Psoas muscle (tissue), 8 donors: ENCODE measurements around the gene SMIM28. TPM values are rescaled to one million over a fixed set of nuclear protein-coding genes. Genes with fewer than 3 reads are reported as not detected.

Experiments used
- ATAC-seq, 4 donors: fragments of 200-7000 bp; cut with Tn5 transposase; one replicate each; pipeline ENCODE4 v1.9.1; 2020; ENCODE audit warnings: moderate library complexity in 3 of 4, mild to moderate bottlenecking in 2 of 4
- DNase-seq, 2 donors: peaks; one replicate each; pipeline ENCODE4 v3.0.0-alpha.2; 2020
- H3K27ac ChIP-seq: fragments of 200-600 bp; one replicate; pipeline ENCODE4 v1.8.0; 2022
- H3K27me3 ChIP-seq, 3 donors: fragments of 200-600 bp in 1 of 3; one replicate each; pipeline versions ENCODE4 v1.6.1 to v1.8.0; 2013 to 2022; ENCODE audit warnings: low read length in 2 of 3, mild to moderate bottlenecking in 2 of 3, moderate library complexity in 1 of 3; ENCODE audit not compliant: insufficient read depth in 3 of 3
- H3K36me3 ChIP-seq, 2 donors: fragments of 200-600 bp in 1 of 2; one replicate each; pipeline versions ENCODE4 v1.6.1 to v1.8.0; 2013 to 2022; ENCODE audit warnings: low read depth in 1 of 2, mild to moderate bottlenecking in 1 of 2, moderate library complexity in 1 of 2; ENCODE audit not compliant: insufficient read depth in 1 of 2
- H3K4me1 ChIP-seq: fragments of 200-600 bp; one replicate; pipeline ENCODE4 v1.8.0; 2022
- H3K4me3 ChIP-seq: fragments of 200-600 bp; one replicate; pipeline ENCODE4 v1.8.0; 2022; ENCODE audit warnings: mild to moderate bottlenecking
- H3K9me3 ChIP-seq: fragments of 200-600 bp; one replicate; pipeline ENCODE4 v1.8.0; 2022
- WGBS, 3 donors: extraction: QIAGEN DNeasy Blood & Tissue Kit; methylation state at CpG; one replicate each; pipeline versions ENCODE4 v1.1.6 to v1.1.7; 2013; 5-methylcytosine and 5-hydroxymethylcytosine counted together
- intact Hi-C, 2 donors: fragments of 100-400 bp; cut with DNase I; formaldehyde crosslinking; loops; one replicate each; pipeline versions ENCODE4 v1.11.0 to v1.14.2; 2022
- polyA plus RNA-seq, 3 donors: library from polyadenylated mRNA; stranded (reverse); fragments of 200-250 nt; gene quantifications; one replicate each; pipeline ENCODE4 v1.2.3, GENCODE V29; 2013
- total RNA-seq, 4 donors: library from RNA; stranded (reverse); fragmentation: NEBNext Ultra II Directional in 2 of 4; extraction: Animal tissue kit (Norgen Biotek cat#: 25700) in 2 of 4; gene quantifications; one replicate each; pipeline versions ENCODE4 v1.2.1 to v1.2.4, GENCODE V29; 2021 to 2023
- TF ChIP-seq, protein P1 (sequence below): fragments of 200-600 bp; IDR thresholded peaks from one replicate; pipeline ENCODE4 v1.8.0; 2022; ENCODE audit warnings: antibody characterized with exemption
- donor health status: healthy with polysubstance abuse.
- donor health status: DM: no; HTN: no; CAD: no; lungs with moderate emphysema.
- donor health status: Bipolar disorder and iron deficiency.
- donor health status: healthy.
- donor health status: DM: yes; HTN: yes; CAD: no.
- donor health status: DM: no; HTN: no; CAD: no.
- donor health status: DM: no; HTN: no; CAD: no.
- donor health status: DM: yes; HTN: yes; CAD: no.

SMIM28 gene
- total and polyA plus RNA-seq, 7 donors, result not detected

- peaks cover 0 to 1% (median 0%) of the 10 kb centered on the region in 3 donors for H3K27me3 ChIP-seq
- 90 to 93% (median 92%) methylated on average over 11 of the region's 11 CpGs for WGBS, 3 donors
- no peak overlapping the region for H3K4me3 ChIP-seq
- intact Hi-C loops, result no loop called here
- H3K4me1 ChIP-seq, result no peaks in the 10 kb centered on the region
- no peak overlapping the region for H3K27ac ChIP-seq
- no peaks in the 10 kb centered on the region for H3K9me3 ChIP-seq
- H3K36me3 ChIP-seq, result no peaks in the 10 kb centered on the region
- no peak for ATAC-seq
- no peak for DNase-seq
- TF ChIP-seq, protein P1, sequence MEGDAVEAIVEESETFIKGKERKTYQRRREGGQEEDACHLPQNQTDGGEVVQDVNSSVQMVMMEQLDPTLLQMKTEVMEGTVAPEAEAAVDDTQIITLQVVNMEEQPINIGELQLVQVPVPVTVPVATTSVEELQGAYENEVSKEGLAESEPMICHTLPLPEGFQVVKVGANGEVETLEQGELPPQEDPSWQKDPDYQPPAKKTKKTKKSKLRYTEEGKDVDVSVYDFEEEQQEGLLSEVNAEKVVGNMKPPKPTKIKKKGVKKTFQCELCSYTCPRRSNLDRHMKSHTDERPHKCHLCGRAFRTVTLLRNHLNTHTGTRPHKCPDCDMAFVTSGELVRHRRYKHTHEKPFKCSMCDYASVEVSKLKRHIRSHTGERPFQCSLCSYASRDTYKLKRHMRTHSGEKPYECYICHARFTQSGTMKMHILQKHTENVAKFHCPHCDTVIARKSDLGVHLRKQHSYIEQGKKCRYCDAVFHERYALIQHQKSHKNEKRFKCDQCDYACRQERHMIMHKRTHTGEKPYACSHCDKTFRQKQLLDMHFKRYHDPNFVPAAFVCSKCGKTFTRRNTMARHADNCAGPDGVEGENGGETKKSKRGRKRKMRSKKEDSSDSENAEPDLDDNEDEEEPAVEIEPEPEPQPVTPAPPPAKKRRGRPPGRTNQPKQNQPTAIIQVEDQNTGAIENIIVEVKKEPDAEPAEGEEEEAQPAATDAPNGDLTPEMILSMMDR, result no peak
Measured at GRCh38 chr6:138432063-138432356, 54.3 kb downstream of the SMIM28 start.

Other genes starting within 250 kb of the SMIM28 start
- 10 to 100 TPM in 2 of 4 donors, under 1 TPM in 2; 0.38 to 18.4 (median 7.6) TPM for gene ARFGEF3, start 216.0 kb upstream of the SMIM28 start, total RNA-seq
- under 1 TPM; 0.20 to 0.22 (median 0.21) TPM for gene ARFGEF3, start 216.0 kb upstream of the SMIM28 start, polyA plus RNA-seq
- gene PBOV1, start 159.4 kb upstream of the SMIM28 start, total RNA-seq, result not detected
- not detected for gene PBOV1, start 159.4 kb upstream of the SMIM28 start, polyA plus RNA-seq
- gene HEBP2, start 26.3 kb downstream of the SMIM28 start, total RNA-seq, result 100 to 1,000 TPM in 2 of 4 donors, 10 to 100 TPM in 2; 83.9 to 133 (median 109) TPM
- 10 to 100 TPM; 19.6 to 34.9 (median 34.2) TPM for gene HEBP2, start 26.3 kb downstream of the SMIM28 start, polyA plus RNA-seq
- gene NHSL1, start 121.6 kb downstream of the SMIM28 start, total RNA-seq, result 1 to 10 TPM; 1.2 to 2.3 (median 1.6) TPM
- gene NHSL1, start 121.6 kb downstream of the SMIM28 start, polyA plus RNA-seq, result under 1 TPM; 0.08 to 0.34 (median 0.17) TPM